SJCRH30 (cell line): ENCODE data around the gene LRRC10B. TPM values are rescaled to one million over a fixed set of nuclear protein-coding genes. Genes with fewer than 3 reads are reported as not detected.

Experiments
- DNase-seq, 2 experiments: peaks; one replicate each; pipeline ENCODE4 v3.0.0-alpha.2; 2015 to 2020
- H3K27ac ChIP-seq: fragments of 250-450 bp; sonication (Bioruptor Pico); 2 replicates; pipeline ENCODE4 v1.5.1; 2020; ENCODE audit warnings: mild to moderate bottlenecking, moderate library complexity
- H3K27me3 ChIP-seq: fragments of 250-450 bp; sonication (Bioruptor Pico); 2 replicates; pipeline ENCODE4 v1.5.1; 2020; ENCODE audit warnings: mild to moderate bottlenecking, moderate library complexity
- H3K36me3 ChIP-seq: fragments of 250-450 bp; sonication (Bioruptor Pico); 2 replicates; pipeline ENCODE4 v1.5.1; 2020; ENCODE audit warnings: mild to moderate bottlenecking, moderate library complexity
- H3K4me1 ChIP-seq: fragments of 250-450 bp; sonication (Bioruptor Pico); 2 replicates; pipeline ENCODE4 v1.5.1; 2020; ENCODE audit warnings: mild to moderate bottlenecking, moderate library complexity
- H3K4me3 ChIP-seq: fragments of 250-450 bp; sonication (Bioruptor Pico); 2 replicates; pipeline ENCODE4 v1.5.1; 2020; ENCODE audit warnings: mild to moderate bottlenecking, moderate library complexity
- H3K9me3 ChIP-seq: fragments of 250-450 bp; sonication (Bioruptor Pico); replicated peaks from 2 replicates; pipeline ENCODE4 v1.5.1; 2020; ENCODE audit warnings: mild to moderate bottlenecking, moderate library complexity
- total RNA-seq: library from RNA; depleted of rRNA; stranded (reverse); fragments of >200 nt; shearing (Covaris generic); gene quantifications from 2 replicates; pipeline ENCODE4 v1.2.3, GENCODE V29; 2014

Gene LRRC10B
- total RNA-seq, 1 experiment from 2014 or later: 40.2 TPM

- Histone ChIP-seq H3K27ac (no peak overlapping the region), H3K36me3 (no peaks in the 10 kb centered on the region), H3K9me3 (no peaks in the 10 kb centered on the region), H3K4me3 (no peak overlapping the region), H3K4me1 (peaks cover 10% of the 10 kb centered on the region), H3K27me3 (peaks cover 4% of the 10 kb centered on the region; the same call in 1 of the 2 replicates)
- DNase-seq: peak in 1 of 2 experiments; percentile 17
Observed at GRCh38 chr11:61526229-61526628, 17.7 kb downstream of the LRRC10B start.

- H3K27me3 ChIP-seq: peaks cover 4% of the 10 kb centered on the region; the same call in 1 of the 2 replicates
- no peak for DNase-seq
- no peaks in the 10 kb centered on the region for H3K36me3 ChIP-seq
- peaks cover 19% of the 10 kb centered on the region for H3K4me1 ChIP-seq
- no peaks in the 10 kb centered on the region for H3K9me3 ChIP-seq
- H3K4me3 ChIP-seq: no peak overlapping the region
- no peak overlapping the region for H3K27ac ChIP-seq
Observed at GRCh38 chr11:61526956-61527731, 18.6 kb downstream of the LRRC10B start.

- H3K4me3 ChIP-seq: no peak overlapping the region
- H3K27ac ChIP-seq: no peak overlapping the region
- no peaks in the 10 kb centered on the region for H3K9me3 ChIP-seq
- H3K4me1 ChIP-seq: peaks cover 21% of the 10 kb centered on the region
- no peak for DNase-seq
- H3K27me3 ChIP-seq: peaks cover 4% of the 10 kb centered on the region; the same call in 1 of the 2 replicates
- no peaks in the 10 kb centered on the region for H3K36me3 ChIP-seq
Observed at GRCh38 chr11:61528114-61528513, 19.6 kb downstream of the LRRC10B start.

GRCh38 chr11:61529537-61530225, 21.1 kb downstream of the LRRC10B start:
- H3K4me3 ChIP-seq: no peak overlapping the region
- no peak for DNase-seq
- no peaks in the 10 kb centered on the region for H3K36me3 ChIP-seq
- H3K27me3 ChIP-seq: peaks cover 4% of the 10 kb centered on the region; the same call in 1 of the 2 replicates
- H3K4me1 ChIP-seq: peaks cover 21% of the 10 kb centered on the region
- H3K27ac ChIP-seq: no peak overlapping the region
- H3K9me3 ChIP-seq: no peaks in the 10 kb centered on the region

GRCh38 chr11:61531044-61531443, 22.5 kb downstream of the LRRC10B start:
- Histone ChIP-seq H3K4me3 (no peak overlapping the region), H3K9me3 (no peaks in the 10 kb centered on the region), H3K27me3 (peaks cover 4% of the 10 kb centered on the region; the same call in 1 of the 2 replicates), H3K36me3 (no peaks in the 10 kb centered on the region), H3K4me1 (peaks cover 21% of the 10 kb centered on the region), H3K27ac (no peak overlapping the region)
- DNase-seq: peak; percentile 76 to 85

- peak; percentile 44 to 75 for DNase-seq
- peaks cover 4% of the 10 kb centered on the region; the same call in 1 of the 2 replicates for H3K27me3 ChIP-seq
- no peaks in the 10 kb centered on the region for H3K9me3 ChIP-seq
- no peak overlapping the region for H3K4me3 ChIP-seq
- H3K4me1 ChIP-seq: peaks cover 21% of the 10 kb centered on the region
- no peaks in the 10 kb centered on the region for H3K36me3 ChIP-seq
- H3K27ac ChIP-seq: no peak overlapping the region
Observed at GRCh38 chr11:61532134-61533038, 23.8 kb downstream of the LRRC10B start.

GRCh38 chr11:61533039-61533375, 24.5 kb downstream of the LRRC10B start:
- H3K36me3 ChIP-seq: no peaks in the 10 kb centered on the region
- no peak overlapping the region for H3K4me3 ChIP-seq
- no peak for DNase-seq
- H3K9me3 ChIP-seq: no peaks in the 10 kb centered on the region
- no peak overlapping the region for H3K27ac ChIP-seq
- 0 out of 2 replicates have a peak, but pooled peaks cover 4% of the 10 kb centered on the region for H3K27me3 ChIP-seq
- peaks cover 21% of the 10 kb centered on the region for H3K4me1 ChIP-seq

- Histone ChIP-seq H3K27me3 (0 out of 2 replicates have a peak, but pooled peaks cover 4% of the 10 kb centered on the region), H3K4me3 (no peak overlapping the region), H3K36me3 (no peaks in the 10 kb centered on the region), H3K9me3 (no peaks in the 10 kb centered on the region), H3K4me1 (peaks cover 21% of the 10 kb centered on the region), H3K27ac (no peak overlapping the region)
- no peak for DNase-seq
Observed at GRCh38 chr11:61533401-61533800, 24.9 kb downstream of the LRRC10B start.

GRCh38 chr11:61534025-61534932, 25.7 kb downstream of the LRRC10B start:
- no peak for DNase-seq
- H3K36me3 ChIP-seq: no peaks in the 10 kb centered on the region
- no peak overlapping the region for H3K4me3 ChIP-seq
- no peak overlapping the region for H3K27ac ChIP-seq
- no peaks in the 10 kb centered on the region for H3K9me3 ChIP-seq
- H3K4me1 ChIP-seq: peaks cover 21% of the 10 kb centered on the region
- 0 out of 2 replicates have a peak, but pooled peaks cover 3% of the 10 kb centered on the region for H3K27me3 ChIP-seq

- no peaks in the 10 kb centered on the region for H3K36me3 ChIP-seq
- H3K27me3 ChIP-seq: no peaks in the 10 kb centered on the region
- no peaks in the 10 kb centered on the region for H3K9me3 ChIP-seq
- H3K27ac ChIP-seq: no peak overlapping the region
- no peak overlapping the region for H3K4me3 ChIP-seq
- no peak for DNase-seq
- H3K4me1 ChIP-seq: peaks cover 21% of the 10 kb centered on the region
Observed at GRCh38 chr11:61534933-61535839, 26.6 kb downstream of the LRRC10B start.

- Histone ChIP-seq H3K9me3 (no peaks in the 10 kb centered on the region), H3K4me3 (no peak overlapping the region), H3K27me3 (no peaks in the 10 kb centered on the region), H3K4me1 (peaks cover 14% of the 10 kb centered on the region), H3K27ac (no peak overlapping the region), H3K36me3 (no peaks in the 10 kb centered on the region)
- no peak for DNase-seq
Observed at GRCh38 chr11:61535998-61536675, 27.6 kb downstream of the LRRC10B start.

GRCh38 chr11:61536676-61537270, 28.2 kb downstream of the LRRC10B start:
- Histone ChIP-seq H3K4me3 (no peak overlapping the region), H3K27me3 (no peaks in the 10 kb centered on the region), H3K9me3 (no peaks in the 10 kb centered on the region), H3K36me3 (no peaks in the 10 kb centered on the region), H3K27ac (no peak overlapping the region), H3K4me1 (peaks cover 9% of the 10 kb centered on the region)
- no peak for DNase-seq
